GM21423 (cell line): ENCODE results near the gene SYS1.

ENCODE experiments used
- ATAC-seq: cut with Tn5 transposase; IDR thresholded peaks from one replicate; pipeline ENCODE4 v1.9.1; 2021; ENCODE audit warnings: mild to moderate bottlenecking, moderate library complexity; ENCODE audit not compliant: unreplicated experiment

SYS1 gene

GRCh38 chr20:45354423-45355208, 8.3 kb upstream of the SYS1 start:
- ATAC-seq, result no peak

DNA sequence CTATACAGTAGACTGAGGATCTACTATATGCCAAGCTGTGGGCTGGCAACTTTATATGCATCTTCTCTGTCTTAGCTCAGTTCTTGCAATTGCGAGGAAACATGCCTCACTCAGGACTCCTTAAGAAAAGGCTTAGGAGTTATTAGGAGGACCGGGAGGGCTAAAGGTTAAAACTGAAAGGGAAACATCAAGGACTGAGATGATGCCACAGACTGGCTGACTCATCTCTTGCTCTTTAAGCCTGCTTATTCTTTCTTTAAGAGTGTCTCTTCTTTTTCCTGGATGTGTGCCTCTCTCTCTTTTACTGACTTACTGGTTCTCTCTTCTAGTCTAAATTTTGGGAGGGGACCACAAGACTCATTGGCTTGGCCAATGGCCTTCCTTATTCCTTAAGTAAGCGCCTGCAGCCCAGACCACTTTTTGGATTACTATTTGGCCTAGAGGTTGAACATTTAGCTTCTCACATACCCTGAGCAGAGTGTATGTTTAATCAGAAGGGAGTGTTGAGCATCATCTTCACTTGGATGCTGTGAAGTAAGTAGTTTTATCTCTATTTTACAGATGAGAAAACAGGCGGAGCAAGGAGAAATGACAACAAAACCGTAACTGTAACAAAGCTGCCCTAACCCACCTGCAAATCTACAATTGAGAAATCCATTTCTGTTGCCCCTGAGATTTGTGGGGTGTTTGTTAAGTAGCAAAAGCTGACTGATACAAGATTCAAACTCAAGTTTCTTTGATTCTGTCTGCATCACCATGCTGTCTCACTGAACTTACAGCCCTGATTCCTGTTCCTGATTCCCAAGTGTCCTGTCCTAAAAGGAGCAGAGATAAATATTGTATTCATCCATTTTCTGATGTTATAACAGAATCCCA, 7.5 kb upstream of the SYS1 start:
- ATAC-seq, result no peak

DNA sequence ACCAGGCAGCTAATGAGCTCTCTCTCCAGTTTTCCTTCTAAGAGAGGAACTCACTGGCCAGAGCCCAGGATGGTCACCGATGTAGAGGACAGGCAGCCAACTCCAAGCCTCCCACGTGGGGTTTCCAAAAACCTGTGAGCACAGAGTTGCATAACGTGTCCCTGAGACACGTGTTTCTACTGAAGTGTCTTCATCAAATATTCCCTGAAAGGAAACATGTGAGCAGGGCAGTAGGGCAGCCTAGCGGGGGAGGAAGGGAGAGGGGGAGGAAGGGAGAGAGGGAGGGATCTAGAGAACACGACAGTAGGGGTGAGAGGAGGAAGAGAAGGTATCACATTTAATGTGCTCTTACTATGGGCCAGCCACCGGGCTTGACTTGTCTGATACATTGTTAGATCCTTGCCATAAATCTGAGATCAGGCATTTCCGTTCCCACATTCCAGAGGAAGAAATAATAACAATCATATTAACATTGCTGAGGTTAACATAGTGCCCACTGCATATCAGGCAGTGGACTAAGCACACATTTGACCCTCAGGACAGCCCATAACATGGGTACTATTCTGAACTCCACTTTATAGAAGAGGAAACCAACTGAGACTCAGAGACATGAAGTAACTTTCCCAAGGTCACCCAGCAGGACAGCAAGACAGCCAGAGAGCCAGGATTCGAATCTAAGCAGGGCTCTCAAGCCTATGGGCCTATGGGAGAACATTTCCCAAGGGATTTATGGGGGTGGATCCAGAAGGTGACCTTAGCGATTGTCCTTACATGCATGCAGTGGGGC, 4.5 kb upstream of the SYS1 start:
- ATAC-seq, result no peak

DNA sequence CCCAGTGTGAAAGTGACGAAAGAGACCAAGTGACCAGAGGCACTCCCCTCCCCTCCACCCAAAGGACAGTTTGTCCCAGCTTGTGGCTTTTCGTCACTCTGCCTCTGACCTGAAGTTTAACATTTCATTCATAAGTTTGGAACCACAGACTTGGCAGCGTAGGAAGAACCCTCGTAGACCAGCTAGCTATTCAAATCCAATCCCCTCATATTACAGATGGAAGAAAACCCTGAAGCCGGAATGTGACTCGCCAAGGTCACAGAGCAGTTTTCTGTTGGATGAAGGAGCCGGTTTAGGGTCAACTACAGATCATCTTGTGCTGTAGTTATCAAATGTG, 3.9 kb upstream of the SYS1 start:
- no peak for ATAC-seq

DNA sequence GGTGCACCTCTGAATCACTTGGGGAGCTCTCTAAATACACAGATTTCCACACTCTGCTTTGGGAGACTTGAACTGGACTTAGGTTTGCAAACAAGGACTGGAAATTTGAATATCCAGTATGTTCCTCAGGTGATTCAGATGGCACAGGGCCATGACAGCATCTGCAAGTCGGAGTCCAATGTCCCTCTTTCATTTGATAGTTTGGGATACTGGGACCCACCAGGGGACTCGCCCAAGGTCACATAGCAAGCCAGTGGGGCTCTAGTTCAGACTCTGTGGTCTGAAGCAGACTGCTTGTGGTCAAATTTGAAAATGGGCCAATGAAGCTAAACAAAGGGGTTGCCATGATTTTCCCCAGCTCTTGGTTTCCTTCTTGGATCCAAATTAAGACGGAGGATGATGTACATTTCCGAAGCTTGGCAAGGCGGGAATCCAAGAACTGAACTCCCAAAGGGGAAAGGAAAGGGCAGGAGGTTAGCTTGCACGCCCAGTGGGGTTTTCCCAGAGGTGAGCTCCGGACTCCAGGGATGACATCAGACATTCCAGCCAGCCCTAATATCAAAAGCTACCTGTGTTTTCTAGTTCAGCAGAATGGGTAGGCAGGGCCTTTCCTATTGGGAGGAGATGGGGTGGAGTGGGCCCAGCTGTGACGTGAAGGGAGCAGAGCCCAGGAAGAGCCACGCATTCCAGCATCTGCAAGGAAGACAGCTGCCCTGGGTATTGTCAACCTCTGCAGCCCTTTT, 3.4 kb upstream of the SYS1 start:
- ATAC-seq, result no peak

DNA sequence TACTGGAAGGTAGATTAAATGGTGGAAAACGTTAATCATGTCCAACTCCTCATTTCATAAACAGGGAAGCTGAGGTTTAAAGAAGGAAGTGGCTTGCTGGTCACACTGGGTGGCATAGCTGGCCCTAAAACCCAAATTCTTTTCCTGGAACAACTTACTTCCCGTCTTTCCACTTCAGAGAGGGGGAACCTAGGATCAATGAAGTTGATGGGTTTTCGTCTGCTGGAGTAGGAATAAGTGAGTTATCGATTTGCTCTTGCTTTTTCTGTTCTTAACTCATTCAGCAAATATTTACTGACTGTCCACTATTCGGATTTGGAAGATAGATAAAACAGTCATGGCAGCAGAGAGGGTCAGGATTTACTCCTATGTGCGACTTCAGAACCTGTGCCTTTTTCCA, 1.2 kb upstream of the SYS1 start:
- ATAC-seq, result no peak

DNA sequence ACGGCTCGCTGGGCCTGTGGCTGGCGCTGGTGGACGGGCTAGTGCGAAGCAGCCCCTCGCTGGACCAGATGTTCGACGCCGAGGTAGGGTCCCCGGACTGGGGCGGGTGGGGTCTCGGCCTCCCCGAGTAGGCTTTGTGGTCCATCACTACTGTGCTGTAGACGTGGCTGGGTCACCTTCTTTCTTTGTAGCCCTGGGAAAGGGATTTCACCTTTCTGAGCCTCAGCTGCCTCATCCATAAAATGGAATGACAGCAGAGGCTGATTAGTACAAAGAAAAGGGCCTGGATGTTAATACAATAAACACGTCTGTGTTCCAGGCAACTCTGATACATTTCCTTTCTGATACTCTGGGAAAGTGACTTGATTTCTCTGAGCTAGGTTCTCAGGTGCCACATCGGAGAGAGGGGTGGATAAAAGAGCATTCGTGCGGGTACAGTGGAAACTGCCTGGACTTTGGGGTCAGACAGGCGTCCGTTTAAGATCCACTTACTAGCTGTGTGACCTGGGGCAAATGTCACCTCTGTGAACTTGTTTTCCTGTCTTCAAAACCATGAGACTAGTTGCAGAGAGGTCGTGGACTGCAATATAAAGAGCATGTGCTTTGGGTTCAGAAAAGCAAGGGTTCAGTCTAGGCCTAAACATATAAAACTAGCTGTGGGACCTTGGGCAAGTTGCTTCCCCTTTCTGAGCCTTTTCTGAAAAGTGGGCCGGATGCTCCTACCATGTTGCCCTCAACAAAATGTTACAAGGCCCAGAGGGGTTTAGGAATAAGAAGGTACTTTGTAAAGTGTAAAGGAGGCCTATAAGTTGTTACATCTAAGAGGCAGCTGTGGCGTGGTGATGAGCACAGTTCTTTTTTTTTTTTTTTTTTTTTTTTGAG, 896 bp downstream of the SYS1 start:
- peak; percentile 3 for ATAC-seq

DNA sequence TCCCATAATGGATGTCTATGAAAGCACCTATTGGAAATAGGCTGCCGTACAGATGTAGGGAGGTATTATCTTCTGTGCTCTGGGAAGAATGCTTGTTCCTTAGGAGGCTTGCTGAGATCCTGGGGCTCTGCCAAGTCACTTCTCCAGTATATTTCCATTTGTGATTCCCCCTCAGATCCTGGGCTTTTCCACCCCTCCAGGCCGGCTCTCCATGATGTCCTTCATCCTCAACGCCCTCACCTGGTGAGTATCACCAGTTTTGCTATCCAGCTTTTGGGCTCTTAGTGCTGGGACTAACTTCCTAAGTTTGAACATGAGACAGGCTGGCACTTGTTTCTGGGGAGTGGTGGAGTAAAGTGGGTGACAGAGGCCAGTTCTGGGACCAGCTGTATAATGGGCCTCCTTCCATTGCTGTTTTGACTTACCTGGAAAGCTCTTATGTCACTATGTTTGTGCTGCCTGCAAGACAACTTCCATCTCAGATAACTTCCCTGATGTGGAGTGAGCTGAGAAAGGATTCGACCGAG, 2.6 kb downstream of the SYS1 start:
- no peak for ATAC-seq

DNA sequence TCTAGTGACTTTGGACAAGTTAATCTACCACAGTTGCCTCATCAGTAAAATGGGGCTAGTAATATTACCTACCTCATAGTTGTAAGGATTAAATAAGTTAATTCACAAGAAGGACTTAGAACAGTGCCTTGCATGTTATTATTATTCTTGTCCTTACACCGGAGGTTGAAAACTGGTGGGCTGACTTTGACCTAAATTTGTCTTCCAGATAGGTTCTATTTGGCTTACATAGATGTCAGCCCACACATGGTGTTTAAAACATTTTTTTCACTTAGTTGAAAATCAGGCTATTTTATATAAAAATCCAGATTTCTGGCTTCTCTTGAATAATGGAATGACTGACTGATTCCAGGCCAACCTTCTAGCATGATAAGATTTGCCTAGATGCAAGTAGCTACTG, 3.2 kb downstream of the SYS1 start:
- ATAC-seq, result no peak

- ATAC-seq, result no peak
Measured at GRCh38 chr20:45366631-45367030, 3.7 kb downstream of the SYS1 start.

DNA sequence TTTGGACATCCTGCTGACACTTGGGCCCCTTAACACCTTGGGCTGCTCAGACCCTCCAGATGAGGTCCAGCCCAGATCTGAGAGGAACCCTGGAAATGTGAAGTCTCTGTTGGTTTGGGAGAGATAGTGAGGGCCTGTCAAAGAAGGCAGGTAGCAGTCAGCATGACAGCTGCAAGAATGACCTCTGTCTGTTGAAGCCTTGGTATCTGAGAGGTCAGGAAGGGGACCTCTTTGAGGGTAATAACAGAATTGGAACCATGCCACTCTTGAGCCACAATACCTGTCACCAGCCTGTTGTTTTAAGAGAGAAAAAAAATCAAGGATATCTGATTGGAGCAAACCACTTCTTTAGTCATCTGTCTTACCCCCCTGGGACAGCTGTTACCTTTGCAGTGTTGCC, 4.2 kb downstream of the SYS1 start:
- ATAC-seq, result no peak

DNA sequence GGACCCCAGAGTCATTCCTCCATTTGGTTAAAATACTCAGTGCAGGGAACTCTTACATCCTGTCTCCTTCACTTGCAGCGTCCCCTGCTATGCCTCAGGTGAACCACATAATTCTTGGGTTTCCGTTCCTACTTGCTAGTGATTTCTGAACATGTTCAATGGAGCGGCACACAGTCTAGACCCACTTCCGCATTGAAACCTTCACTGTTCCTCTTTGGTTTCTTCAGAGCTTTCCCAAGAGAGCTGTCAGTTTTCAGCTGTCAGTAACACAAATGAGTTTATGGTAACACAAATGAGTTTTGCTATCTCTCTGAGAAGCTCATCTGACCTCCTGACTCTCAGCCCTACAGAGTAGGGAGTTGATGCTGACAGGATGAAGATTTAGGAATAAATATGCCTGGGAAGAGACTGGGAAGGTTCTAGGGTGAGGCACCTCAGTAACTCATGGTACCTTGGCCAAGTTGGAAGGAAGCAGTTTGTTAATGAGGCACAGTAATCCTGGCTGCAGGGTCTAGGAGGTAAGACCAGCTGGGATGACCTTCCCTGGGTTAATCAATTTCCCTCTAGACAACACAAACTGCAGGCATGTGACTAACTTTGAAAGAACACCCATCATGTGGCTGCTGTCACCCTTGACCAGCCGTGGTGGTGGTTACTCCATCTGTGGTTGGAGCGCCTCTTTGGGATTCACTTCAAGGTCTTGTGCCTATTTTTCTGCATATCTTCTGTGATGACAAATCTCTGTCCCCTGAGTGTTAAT, 5.4 kb downstream of the SYS1 start:
- ATAC-seq, result peak; percentile 79

DNA sequence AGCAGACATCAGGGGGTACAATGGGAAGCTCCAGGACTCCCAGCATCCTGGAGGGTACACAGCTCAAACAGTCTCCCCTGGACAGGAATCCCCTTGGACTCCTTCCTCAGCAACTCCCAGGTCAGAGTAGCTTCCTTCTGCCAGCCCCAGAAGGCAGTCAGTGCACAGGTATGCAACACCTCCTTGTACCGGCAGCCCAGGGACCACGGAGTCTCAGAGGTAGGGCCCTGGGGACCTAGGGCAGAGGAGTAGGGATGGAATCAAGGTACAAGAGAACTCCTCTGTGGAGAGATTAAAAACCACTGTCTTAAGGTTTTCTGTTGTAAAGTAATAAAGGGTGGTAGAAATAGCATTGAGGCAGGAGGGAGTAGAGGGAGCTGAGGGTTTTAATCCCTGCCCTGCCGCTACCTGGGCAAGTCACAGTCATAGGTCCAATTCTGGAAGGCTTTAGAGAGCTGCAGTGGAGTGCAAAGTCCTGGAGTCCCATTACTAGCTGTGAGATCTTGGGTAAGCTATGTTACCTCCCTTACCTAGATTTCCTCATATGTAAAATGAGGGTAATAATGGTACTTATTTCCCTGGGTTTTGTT, 7.7 kb downstream of the SYS1 start:
- ATAC-seq, result no peak

DNA sequence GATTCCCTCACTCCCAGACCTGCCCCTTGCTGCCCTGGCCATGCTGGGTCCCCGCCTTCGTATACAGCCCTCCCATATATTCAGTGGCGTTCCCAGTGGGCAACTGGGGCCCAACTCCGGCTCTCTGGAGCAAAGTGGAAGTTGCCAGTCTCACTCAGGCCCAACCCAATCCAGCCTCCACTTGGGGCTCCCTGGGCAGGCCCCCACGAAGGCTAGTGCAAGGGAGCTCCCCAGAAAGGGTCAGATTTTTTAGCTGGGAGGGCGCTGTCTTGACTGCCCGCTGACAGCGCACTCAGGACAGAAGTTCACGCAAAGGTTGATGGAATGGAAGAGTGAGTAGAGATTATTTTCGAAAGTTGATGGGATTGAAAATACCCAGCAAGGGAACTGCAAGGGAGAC, 9.3 kb downstream of the SYS1 start:
- no peak for ATAC-seq

DNA sequence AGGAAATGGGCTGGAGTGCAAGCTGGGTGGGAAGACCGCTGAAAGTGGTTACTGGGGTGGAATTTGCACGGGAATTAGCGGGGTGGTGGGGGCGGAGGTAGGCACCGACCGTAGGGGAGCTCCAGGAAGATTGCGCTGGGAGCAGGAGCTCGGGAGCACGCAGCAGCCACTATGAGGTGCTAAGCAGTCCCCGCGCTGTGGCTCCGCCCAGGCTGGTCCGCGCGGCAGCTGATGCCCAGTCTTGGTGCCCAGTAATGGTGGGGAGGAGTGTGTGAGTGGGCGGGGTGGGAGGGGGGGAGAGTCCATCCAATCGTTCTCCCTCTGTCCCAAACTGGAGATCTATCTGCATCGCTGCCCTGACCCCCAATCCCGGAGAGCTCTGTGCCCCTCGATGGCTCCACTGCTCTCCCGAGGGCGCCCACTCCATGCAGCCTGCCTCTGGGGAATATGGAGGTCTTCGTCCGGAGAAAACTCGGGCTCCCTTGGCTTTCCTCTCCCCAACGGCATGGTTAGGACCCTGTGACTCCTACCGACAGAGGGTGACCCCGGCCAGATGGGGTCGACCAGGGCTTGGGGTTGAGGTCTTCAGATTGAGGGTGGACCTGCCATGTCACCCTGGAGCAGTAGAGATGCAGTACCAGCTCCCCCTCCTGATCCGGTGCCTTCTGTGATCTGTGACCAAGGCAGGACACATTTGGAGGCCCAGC, 9.8 kb downstream of the SYS1 start:
- no peak for ATAC-seq

GRCh38 chr20:45373353-45374100, 10.6 kb downstream of the SYS1 start:
- ATAC-seq, result no peak

- ATAC-seq, result no peak
Measured at GRCh38 chr20:45374101-45374467, 11.1 kb downstream of the SYS1 start.
